ENCODE data around the gene LBH.

The LBH gene

GRCh38 chr2:30230497-30231211, 680 bp upstream of the LBH start:
- H3K4me1 ChIP-seq (ENCODE audit: control insufficient read depth, insufficient read depth, low read length): peaks cover 3% of the 10 kb centered on the region
- no peaks in the 10 kb centered on the region for H3K36me3 ChIP-seq (ENCODE audit: control insufficient read depth, insufficient read depth, low read length)
- H3K9me3 ChIP-seq (ENCODE audit: control insufficient read depth, insufficient read depth, low read length): no peaks in the 10 kb centered on the region
- H3K9ac ChIP-seq (ENCODE audit: low read depth, low read length): no peak overlapping the region
- peak overlapping the region; percentile 53 for H3K4me3 ChIP-seq (ENCODE audit: low read depth, low read length)
- peaks cover 28% of the 10 kb centered on the region for H3K27me3 ChIP-seq (ENCODE audit: control insufficient read depth, insufficient read depth, low read length)

GRCh38 chr2:30231996-30232800, 864 bp downstream of the LBH start:
- Histone ChIP-seq H3K9me3 (ENCODE audit: control insufficient read depth, insufficient read depth, low read length) (no peaks in the 10 kb centered on the region), H3K9ac (ENCODE audit: low read depth, low read length) (peak overlapping the region; percentile 70), H3K27me3 (ENCODE audit: control insufficient read depth, insufficient read depth, low read length) (peaks cover 28% of the 10 kb centered on the region), H3K36me3 (ENCODE audit: control insufficient read depth, insufficient read depth, low read length) (no peaks in the 10 kb centered on the region), H3K4me3 (ENCODE audit: low read depth, low read length) (peak overlapping the region; percentile 53), H3K4me1 (ENCODE audit: control insufficient read depth, insufficient read depth, low read length) (peaks cover 3% of the 10 kb centered on the region)

- no peaks in the 10 kb centered on the region for H3K36me3 ChIP-seq (ENCODE audit: control insufficient read depth, insufficient read depth, low read length)
- peak overlapping the region; percentile 53 for H3K4me3 ChIP-seq (ENCODE audit: low read depth, low read length)
- peaks cover 3% of the 10 kb centered on the region for H3K4me1 ChIP-seq (ENCODE audit: control insufficient read depth, insufficient read depth, low read length)
- peaks cover 28% of the 10 kb centered on the region for H3K27me3 ChIP-seq (ENCODE audit: control insufficient read depth, insufficient read depth, low read length)
- H3K9me3 ChIP-seq (ENCODE audit: control insufficient read depth, insufficient read depth, low read length): no peaks in the 10 kb centered on the region
- peak overlapping the region; percentile 70 for H3K9ac ChIP-seq (ENCODE audit: low read depth, low read length)
These were observed 1.4 kb downstream of the LBH start for GRCh38 chr2:30232801-30233130.

GRCh38 chr2:30233271-30234009, 2.1 kb downstream of the LBH start:
- no peaks in the 10 kb centered on the region for H3K9me3 ChIP-seq (ENCODE audit: control insufficient read depth, insufficient read depth, low read length)
- H3K4me3 ChIP-seq (ENCODE audit: low read depth, low read length): peak overlapping the region; percentile 53
- no peaks in the 10 kb centered on the region for H3K36me3 ChIP-seq (ENCODE audit: control insufficient read depth, insufficient read depth, low read length)
- peaks cover 22% of the 10 kb centered on the region for H3K27me3 ChIP-seq (ENCODE audit: control insufficient read depth, insufficient read depth, low read length)
- H3K4me1 ChIP-seq (ENCODE audit: control insufficient read depth, insufficient read depth, low read length): peaks cover 3% of the 10 kb centered on the region
- H3K9ac ChIP-seq (ENCODE audit: low read depth, low read length): no peak overlapping the region

GRCh38 chr2:30234180-30234971, 3.0 kb downstream of the LBH start:
- Histone ChIP-seq H3K9me3 (ENCODE audit: control insufficient read depth, insufficient read depth, low read length) (no peaks in the 10 kb centered on the region), H3K36me3 (ENCODE audit: control insufficient read depth, insufficient read depth, low read length) (no peaks in the 10 kb centered on the region), H3K27me3 (ENCODE audit: control insufficient read depth, insufficient read depth, low read length) (peaks cover 19% of the 10 kb centered on the region), H3K4me3 (ENCODE audit: low read depth, low read length) (no peak overlapping the region), H3K9ac (ENCODE audit: low read depth, low read length) (no peak overlapping the region), H3K4me1 (ENCODE audit: control insufficient read depth, insufficient read depth, low read length) (peaks cover 5% of the 10 kb centered on the region)

GRCh38 chr2:30235008-30235655, 3.8 kb downstream of the LBH start:
- Histone ChIP-seq H3K4me1 (ENCODE audit: control insufficient read depth, insufficient read depth, low read length) (peaks cover 5% of the 10 kb centered on the region), H3K4me3 (ENCODE audit: low read depth, low read length) (no peak overlapping the region), H3K9ac (ENCODE audit: low read depth, low read length) (no peak overlapping the region), H3K27me3 (ENCODE audit: control insufficient read depth, insufficient read depth, low read length) (peaks cover 12% of the 10 kb centered on the region), H3K9me3 (ENCODE audit: control insufficient read depth, insufficient read depth, low read length) (no peaks in the 10 kb centered on the region), H3K36me3 (ENCODE audit: control insufficient read depth, insufficient read depth, low read length) (no peaks in the 10 kb centered on the region)

GRCh38 chr2:30235859-30236535, 4.7 kb downstream of the LBH start:
- Histone ChIP-seq H3K36me3 (ENCODE audit: control insufficient read depth, insufficient read depth, low read length) (no peaks in the 10 kb centered on the region), H3K9ac (ENCODE audit: low read depth, low read length) (no peak overlapping the region)

GRCh38 chr2:30236591-30237238, 5.4 kb downstream of the LBH start:
- H3K4me3 ChIP-seq (ENCODE audit: low read depth, low read length): no peak overlapping the region
- H3K9me3 ChIP-seq (ENCODE audit: control insufficient read depth, insufficient read depth, low read length): no peaks in the 10 kb centered on the region
- H3K4me1 ChIP-seq (ENCODE audit: control insufficient read depth, insufficient read depth, low read length): peaks cover 5% of the 10 kb centered on the region
- peaks cover 4% of the 10 kb centered on the region for H3K27me3 ChIP-seq (ENCODE audit: control insufficient read depth, insufficient read depth, low read length)
- no peak overlapping the region for H3K9ac ChIP-seq (ENCODE audit: low read depth, low read length)
- H3K36me3 ChIP-seq (ENCODE audit: control insufficient read depth, insufficient read depth, low read length): no peaks in the 10 kb centered on the region

More at GRCh38 chr2:30235859-30236535, 4.7 kb downstream of the LBH start:
- Histone ChIP-seq H3K27me3 (ENCODE audit: control insufficient read depth, insufficient read depth, low read length) (peaks cover 4% of the 10 kb centered on the region), H3K9me3 (ENCODE audit: control insufficient read depth, insufficient read depth, low read length) (no peaks in the 10 kb centered on the region), H3K4me3 (ENCODE audit: low read depth, low read length) (no peak overlapping the region), H3K4me1 (ENCODE audit: control insufficient read depth, insufficient read depth, low read length) (peaks cover 5% of the 10 kb centered on the region)

GRCh38 chr2:30237239-30237965, 6.1 kb downstream of the LBH start:
- H3K36me3 ChIP-seq (ENCODE audit: control insufficient read depth, insufficient read depth, low read length): no peaks in the 10 kb centered on the region
- H3K9ac ChIP-seq (ENCODE audit: low read depth, low read length): no peak overlapping the region

More at GRCh38 chr2:30237239-30237965, 6.1 kb downstream of the LBH start:
- Histone ChIP-seq H3K9me3 (ENCODE audit: control insufficient read depth, insufficient read depth, low read length) (no peaks in the 10 kb centered on the region), H3K27me3 (ENCODE audit: control insufficient read depth, insufficient read depth, low read length) (peaks cover 4% of the 10 kb centered on the region), H3K4me1 (ENCODE audit: control insufficient read depth, insufficient read depth, low read length) (peaks cover 5% of the 10 kb centered on the region), H3K4me3 (ENCODE audit: low read depth, low read length) (no peak overlapping the region)

Measured in iPS-15b (cell line).